ENCODE results near the gene DDX39A. TPM values are rescaled to one million over a fixed set of nuclear protein-coding genes. Genes with fewer than 3 reads are reported as not detected.

Gene DDX39A
- total and polyA plus RNA-seq, 2 donors (not counting 1 experiment from before 2014, with no cell fraction given) = 178 to 393 TPM

- H3K4me3 Mint-ChIP-seq = no peak overlapping the region
- no peak overlapping the region for H3K27ac Mint-ChIP-seq
- Histone ChIP-seq H3K27me3 (replicated peaks in 1 of 4; ENCODE audit: control extremely low read depth in 1 of 4, control insufficient read depth in 3 of 4, insufficient read depth in 4 of 4, low read length in 3 of 4) (peaks cover 0 to 3% (median 0%) of the 10 kb centered on the region in 4 experiments), H3K4me2 (replicated peaks; ENCODE audit: low read depth, low read length, poor library complexity, severe bottlenecking) (no peak overlapping the region), H3K4me1 (ENCODE audit: control insufficient read depth in 2 of 2, insufficient read depth in 2 of 2, low read length in 2 of 2) (peaks cover 5 to 10% of the 10 kb centered on the region in 2 donors), H3K4me3 (ENCODE audit: control extremely low read depth in 1 of 5, extremely low read depth in 1 of 5, insufficient read depth in 1 of 5, low read depth in 2 of 5, low read length in 4 of 5) (no peak overlapping the region), H3K9me3 (ENCODE audit: control extremely low read depth in 1 of 3, control insufficient read depth in 2 of 3, insufficient read depth in 1 of 3, low read length in 2 of 3) (peaks cover 0 to 3% (median 0%) of the 10 kb centered on the region in 3 donors), H3K9ac (ENCODE audit: low read length) (no peak overlapping the region), H2AFZ (ENCODE audit: insufficient read depth, low read depth, low read length, poor library complexity, severe bottlenecking) (no peak overlapping the region), H3K36me3 (replicated peaks in 1 of 2; ENCODE audit: control extremely low read depth in 1 of 2, control insufficient read depth in 1 of 2, extremely low read depth in 1 of 2, insufficient read depth in 2 of 2, low read length in 1 of 2) (no peaks in the 10 kb centered on the region), H3K79me2 (ENCODE audit: control insufficient read depth, insufficient read depth, low read length) (no peaks in the 10 kb centered on the region), H3K27ac (ENCODE audit: low read length in 2 of 2) (no peak overlapping the region), H4K20me1 (ENCODE audit: control insufficient read depth, insufficient read depth, low read length, poor library complexity, severe bottlenecking) (no peaks in the 10 kb centered on the region)
- no peak for ATAC-seq (ENCODE audit: low read depth)
- no peaks in the 10 kb centered on the region for H3K9me3 Mint-ChIP-seq (ENCODE audit: insufficient read depth)
- intact Hi-C loops (cut with micrococcal nuclease) = no loop called here
- ChIA-PET CTCF (interaction anchor here (1.2 kb wide), 1 partner anchor 66 kb away, joined by 3 read pairs; no protein-coding TSS in a partner anchor), POLR2A (no interaction called here)
- no peak for TF ChIP-seq EZH2 (IDR thresholded peaks at IDR 0.05; ENCODE audit: borderline replicate concordance, insufficient read depth, low read depth, low read length, poor library complexity, severe bottlenecking)
- TF ChIP-seq, protein P1, sequence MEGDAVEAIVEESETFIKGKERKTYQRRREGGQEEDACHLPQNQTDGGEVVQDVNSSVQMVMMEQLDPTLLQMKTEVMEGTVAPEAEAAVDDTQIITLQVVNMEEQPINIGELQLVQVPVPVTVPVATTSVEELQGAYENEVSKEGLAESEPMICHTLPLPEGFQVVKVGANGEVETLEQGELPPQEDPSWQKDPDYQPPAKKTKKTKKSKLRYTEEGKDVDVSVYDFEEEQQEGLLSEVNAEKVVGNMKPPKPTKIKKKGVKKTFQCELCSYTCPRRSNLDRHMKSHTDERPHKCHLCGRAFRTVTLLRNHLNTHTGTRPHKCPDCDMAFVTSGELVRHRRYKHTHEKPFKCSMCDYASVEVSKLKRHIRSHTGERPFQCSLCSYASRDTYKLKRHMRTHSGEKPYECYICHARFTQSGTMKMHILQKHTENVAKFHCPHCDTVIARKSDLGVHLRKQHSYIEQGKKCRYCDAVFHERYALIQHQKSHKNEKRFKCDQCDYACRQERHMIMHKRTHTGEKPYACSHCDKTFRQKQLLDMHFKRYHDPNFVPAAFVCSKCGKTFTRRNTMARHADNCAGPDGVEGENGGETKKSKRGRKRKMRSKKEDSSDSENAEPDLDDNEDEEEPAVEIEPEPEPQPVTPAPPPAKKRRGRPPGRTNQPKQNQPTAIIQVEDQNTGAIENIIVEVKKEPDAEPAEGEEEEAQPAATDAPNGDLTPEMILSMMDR (IDR thresholded peaks at IDR 0.05) = no peak
- H3K4me1 Mint-ChIP-seq = peaks cover 13% of the 10 kb centered on the region
- no peaks in the 10 kb centered on the region for H3K27me3 Mint-ChIP-seq
- WGBS (ENCODE audit: insufficient coverage) = 100% methylated on average over 1 of the region's 2 CpGs
- no peak for DNase-seq
Observed at GRCh38 chr19:14427461-14427860, 8.3 kb upstream of the DDX39A start.

DNA sequence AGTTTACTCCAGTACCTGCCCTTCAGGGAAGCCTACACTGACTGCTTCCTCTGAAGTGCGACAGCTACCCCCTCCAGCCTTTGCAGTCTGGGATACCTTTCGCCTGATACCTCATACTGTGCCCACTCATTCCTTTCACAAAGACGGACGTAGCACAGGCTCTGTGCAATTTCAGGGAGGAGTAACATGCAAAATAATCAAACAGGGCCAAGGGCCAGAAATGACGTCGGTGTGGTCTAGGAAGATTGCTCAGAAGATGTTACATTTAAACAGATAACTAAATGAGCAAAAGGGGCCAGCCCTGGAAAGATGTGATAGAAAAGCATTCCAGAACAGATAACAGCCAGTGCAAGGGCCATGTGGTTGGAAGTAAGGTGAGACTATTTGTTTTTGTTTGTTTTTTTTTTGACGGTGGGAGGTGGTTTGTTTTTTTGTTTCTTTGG, 6.6 kb upstream of the DDX39A start:
- H3K79me2 ChIP-seq (ENCODE audit: control insufficient read depth, insufficient read depth, low read length) = no peaks in the 10 kb centered on the region
- no peak overlapping the region for H3K27ac ChIP-seq (ENCODE audit: low read length in 2 of 2)
- 93% methylated on average over 4 of the region's 7 CpGs for WGBS (ENCODE audit: insufficient coverage)
- no peaks in the 10 kb centered on the region for H4K20me1 ChIP-seq (ENCODE audit: control insufficient read depth, insufficient read depth, low read length, poor library complexity, severe bottlenecking)
- intact Hi-C loops (cut with micrococcal nuclease) = no loop called here
- H3K36me3 ChIP-seq (replicated peaks in 1 of 2; ENCODE audit: control extremely low read depth in 1 of 2, control insufficient read depth in 1 of 2, extremely low read depth in 1 of 2, insufficient read depth in 2 of 2, low read length in 1 of 2) = no peaks in the 10 kb centered on the region
- DNase-seq (no peak), ATAC-seq (ENCODE audit: low read depth) (no peak)
- no peak overlapping the region for H3K9ac ChIP-seq (ENCODE audit: low read length)
- H2AFZ ChIP-seq (ENCODE audit: insufficient read depth, low read depth, low read length, poor library complexity, severe bottlenecking) = no peak overlapping the region
- no peaks in the 10 kb centered on the region for H3K4me1 ChIP-seq (ENCODE audit: control insufficient read depth in 2 of 2, insufficient read depth in 2 of 2, low read length in 2 of 2)
- H3K4me3 Mint-ChIP-seq = no peak overlapping the region
- TF ChIP-seq EZH2 (IDR thresholded peaks at IDR 0.05; ENCODE audit: borderline replicate concordance, insufficient read depth, low read depth, low read length, poor library complexity, severe bottlenecking) = no peak
- TF ChIP-seq, protein P1 (IDR thresholded peaks at IDR 0.05) = no peak
- no peaks in the 10 kb centered on the region for H3K9me3 Mint-ChIP-seq (ENCODE audit: insufficient read depth)
- no peak overlapping the region for H3K27ac Mint-ChIP-seq
- H3K4me1 Mint-ChIP-seq = peaks cover 4% of the 10 kb centered on the region
- H3K27me3 ChIP-seq (replicated peaks in 1 of 4; ENCODE audit: control extremely low read depth in 1 of 4, control insufficient read depth in 3 of 4, insufficient read depth in 4 of 4, low read length in 3 of 4) = no peaks in the 10 kb centered on the region
- H3K4me3 ChIP-seq (ENCODE audit: control extremely low read depth in 1 of 5, extremely low read depth in 1 of 5, insufficient read depth in 1 of 5, low read depth in 2 of 5, low read length in 4 of 5) = no peak overlapping the region
- POLR2A ChIA-PET = no interaction called here
- CTCF ChIA-PET = no interaction called here
- no peaks in the 10 kb centered on the region for H3K9me3 ChIP-seq (ENCODE audit: control extremely low read depth in 1 of 3, control insufficient read depth in 2 of 3, insufficient read depth in 1 of 3, low read length in 2 of 3)
- no peak overlapping the region for H3K4me2 ChIP-seq (replicated peaks; ENCODE audit: low read depth, low read length, poor library complexity, severe bottlenecking)
- no peaks in the 10 kb centered on the region for H3K27me3 Mint-ChIP-seq
